ENCODE data around the gene SRSF10.

The SRSF10 gene

DNA sequence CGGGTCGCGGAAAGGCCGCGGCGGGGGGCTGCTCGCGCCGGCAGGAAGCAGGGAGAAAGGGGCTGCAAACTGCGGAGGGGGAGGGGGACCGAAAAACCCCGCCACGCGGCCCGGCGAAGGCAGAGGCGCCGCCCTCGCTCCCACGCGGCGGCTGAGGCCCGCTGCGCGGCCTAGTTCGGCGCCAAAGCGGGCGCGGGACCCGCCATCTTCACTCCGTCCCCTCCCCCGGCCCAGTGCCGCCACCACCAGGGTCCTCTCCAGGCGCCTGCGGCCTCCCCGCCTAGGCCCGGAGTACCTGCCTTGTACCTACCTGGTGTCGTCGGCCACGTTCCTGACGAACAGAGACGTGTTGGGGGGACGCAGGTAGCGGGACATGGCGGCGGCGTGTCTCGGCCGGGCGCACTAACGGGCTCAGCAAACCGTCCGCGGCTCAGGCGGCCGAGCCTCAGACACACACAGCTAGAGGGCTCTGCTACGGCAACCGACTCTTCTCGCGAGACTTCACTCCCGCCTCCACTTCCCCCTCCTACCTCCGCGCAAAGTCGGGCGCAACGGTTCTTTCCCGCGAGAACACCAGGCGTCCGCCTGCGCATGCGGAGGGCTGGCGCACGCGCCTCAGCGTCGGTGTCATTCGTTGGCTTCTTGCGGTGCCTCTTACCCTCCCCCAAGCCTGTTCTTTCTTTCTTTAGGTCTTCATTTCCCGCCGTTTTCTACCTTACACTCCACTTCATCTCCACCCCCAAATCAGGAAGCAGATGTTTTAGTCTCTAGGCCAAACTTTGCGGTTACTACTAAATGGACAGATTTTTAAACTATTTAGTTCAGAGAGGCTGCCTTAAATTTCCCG is at the start of gene SRSF10:
Gene SRSF10, minus strand, starts transcription at position 447 of the 847 bp plus-strand sequence. Its CDS starts 72 bp downstream, at position 375.
- H3K27me3 ChIP-seq (ENCODE audit: control insufficient read depth in 1 of 2, insufficient read depth in 2 of 2, low read length in 2 of 2): no peaks in the 10 kb centered on the region
- peak within 1 kb of the TSS; percentile 91 to 96 for H3K9ac ChIP-seq (ENCODE audit: low read depth in 1 of 2, low read length in 2 of 2)
- no peaks in the 10 kb centered on the region for H3K9me3 ChIP-seq (ENCODE audit: control insufficient read depth in 1 of 2, low read length in 2 of 2)
- H3K4me3 ChIP-seq (ENCODE audit: low read depth in 1 of 2, low read length in 2 of 2): peak within 1 kb of the TSS; percentile 81 to 85
- H3K4me1 ChIP-seq (ENCODE audit: control insufficient read depth in 1 of 2, insufficient read depth in 2 of 2, low read length in 2 of 2): peaks cover 31 to 36% of the 10 kb centered on the region in 2 donors
- H3K27ac ChIP-seq (ENCODE audit: low read depth, low read length): peak within 1 kb of the TSS; percentile 98
- peaks cover under 1 to 7% of the 10 kb centered on the region in 2 donors for H3K36me3 ChIP-seq (ENCODE audit: control insufficient read depth in 1 of 2, insufficient read depth in 2 of 2, low read length in 2 of 2)

DNA sequence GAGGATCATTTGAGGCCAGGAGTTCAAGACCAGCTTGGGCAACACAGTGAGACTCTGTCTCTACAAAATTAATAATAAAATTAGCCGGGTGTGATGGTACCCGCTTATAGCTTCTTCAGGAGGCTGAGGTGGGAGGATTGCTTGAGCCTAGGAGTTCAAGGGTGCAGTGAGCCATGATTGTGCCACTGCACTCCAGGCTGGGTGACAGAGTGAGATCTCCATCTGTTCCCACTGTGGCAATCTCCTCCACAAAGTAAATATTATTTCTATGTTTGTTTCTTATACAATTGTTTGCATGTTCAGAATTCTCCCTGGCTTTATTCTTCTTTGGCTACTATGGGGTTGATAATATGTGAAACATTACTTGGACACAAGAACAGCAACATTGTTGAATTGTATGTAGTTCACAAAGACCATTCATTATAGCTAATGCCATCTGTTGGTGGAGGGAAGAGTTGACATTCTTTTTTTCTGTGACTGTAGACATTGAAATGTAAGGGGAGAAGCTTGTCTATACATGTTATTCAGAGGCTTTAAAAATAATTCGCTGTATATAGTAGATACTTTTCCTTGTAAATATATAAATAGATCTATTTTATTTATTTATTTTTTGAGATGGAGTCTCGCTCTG is 47.8 kb upstream of the SRSF10 start:
- H3K27me3 ChIP-seq (ENCODE audit: control insufficient read depth in 1 of 2, insufficient read depth in 2 of 2, low read length in 2 of 2): no peaks in the 10 kb centered on the region
- no peaks in the 10 kb centered on the region for H3K9me3 ChIP-seq (ENCODE audit: control insufficient read depth in 1 of 2, low read length in 2 of 2)
- peaks cover 0 to 5% of the 10 kb centered on the region in 2 donors for H3K4me1 ChIP-seq (ENCODE audit: control insufficient read depth in 1 of 2, insufficient read depth in 2 of 2, low read length in 2 of 2)
- no peak overlapping the region for H3K4me3 ChIP-seq (ENCODE audit: low read depth in 1 of 2, low read length in 2 of 2)
- no peak overlapping the region for H3K9ac ChIP-seq (ENCODE audit: low read depth in 1 of 2, low read length in 2 of 2)
- H3K36me3 ChIP-seq (ENCODE audit: control insufficient read depth in 1 of 2, insufficient read depth in 2 of 2, low read length in 2 of 2): no peaks in the 10 kb centered on the region
- no peak overlapping the region for H3K27ac ChIP-seq (ENCODE audit: low read depth, low read length)

DNA sequence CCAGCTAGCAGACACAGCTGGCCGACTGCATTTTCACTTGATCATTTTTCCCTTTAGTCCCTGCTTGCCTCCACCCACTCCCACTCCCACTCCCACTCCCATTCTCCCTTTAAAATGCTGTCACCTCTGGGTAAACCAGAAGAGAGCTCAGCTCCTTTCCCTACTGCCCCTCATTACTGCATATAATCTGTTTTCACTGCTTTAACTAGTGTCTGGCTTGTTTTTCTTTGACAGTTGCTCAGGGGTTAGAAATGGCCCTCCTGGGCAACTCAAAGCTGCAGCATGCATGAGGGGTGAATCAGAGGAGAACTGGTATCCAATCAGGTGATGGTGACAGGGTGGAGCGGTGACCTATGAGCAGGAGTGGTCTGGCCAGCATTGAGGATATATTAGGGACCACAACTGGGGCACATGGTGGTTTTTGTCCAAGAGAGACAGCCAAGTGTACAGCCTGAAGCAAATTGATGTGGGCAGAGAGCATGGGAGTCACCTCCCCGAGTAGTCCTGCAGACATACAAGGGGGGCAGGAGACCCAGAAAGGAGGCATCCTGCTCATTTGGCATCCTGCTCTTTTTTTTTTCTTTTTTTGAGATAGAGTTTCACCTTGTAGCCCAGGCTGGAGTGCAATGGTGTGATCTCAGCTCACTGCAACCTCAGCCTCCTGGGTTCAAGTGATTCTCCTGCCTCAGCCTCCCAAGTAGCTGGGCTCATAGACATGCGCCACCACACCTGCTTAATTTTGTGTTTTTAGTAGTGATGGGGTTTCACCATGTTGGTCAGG is 42.6 kb upstream of the SRSF10 start:
- Histone ChIP-seq H3K4me1 (ENCODE audit: control insufficient read depth in 1 of 2, insufficient read depth in 2 of 2, low read length in 2 of 2) (peaks cover 35 to 39% of the 10 kb centered on the region in 2 donors), H3K27me3 (ENCODE audit: control insufficient read depth in 1 of 2, insufficient read depth in 2 of 2, low read length in 2 of 2) (no peaks in the 10 kb centered on the region), H3K36me3 (ENCODE audit: control insufficient read depth in 1 of 2, insufficient read depth in 2 of 2, low read length in 2 of 2) (no peaks in the 10 kb centered on the region), H3K9ac (ENCODE audit: low read depth in 1 of 2, low read length in 2 of 2) (no peak overlapping the region), H3K4me3 (ENCODE audit: low read depth in 1 of 2, low read length in 2 of 2) (peak overlapping the region in 1 of 2 donors; percentile 35), H3K27ac (ENCODE audit: low read depth, low read length) (no peak overlapping the region), H3K9me3 (ENCODE audit: control insufficient read depth in 1 of 2, low read length in 2 of 2) (no peaks in the 10 kb centered on the region)

DNA sequence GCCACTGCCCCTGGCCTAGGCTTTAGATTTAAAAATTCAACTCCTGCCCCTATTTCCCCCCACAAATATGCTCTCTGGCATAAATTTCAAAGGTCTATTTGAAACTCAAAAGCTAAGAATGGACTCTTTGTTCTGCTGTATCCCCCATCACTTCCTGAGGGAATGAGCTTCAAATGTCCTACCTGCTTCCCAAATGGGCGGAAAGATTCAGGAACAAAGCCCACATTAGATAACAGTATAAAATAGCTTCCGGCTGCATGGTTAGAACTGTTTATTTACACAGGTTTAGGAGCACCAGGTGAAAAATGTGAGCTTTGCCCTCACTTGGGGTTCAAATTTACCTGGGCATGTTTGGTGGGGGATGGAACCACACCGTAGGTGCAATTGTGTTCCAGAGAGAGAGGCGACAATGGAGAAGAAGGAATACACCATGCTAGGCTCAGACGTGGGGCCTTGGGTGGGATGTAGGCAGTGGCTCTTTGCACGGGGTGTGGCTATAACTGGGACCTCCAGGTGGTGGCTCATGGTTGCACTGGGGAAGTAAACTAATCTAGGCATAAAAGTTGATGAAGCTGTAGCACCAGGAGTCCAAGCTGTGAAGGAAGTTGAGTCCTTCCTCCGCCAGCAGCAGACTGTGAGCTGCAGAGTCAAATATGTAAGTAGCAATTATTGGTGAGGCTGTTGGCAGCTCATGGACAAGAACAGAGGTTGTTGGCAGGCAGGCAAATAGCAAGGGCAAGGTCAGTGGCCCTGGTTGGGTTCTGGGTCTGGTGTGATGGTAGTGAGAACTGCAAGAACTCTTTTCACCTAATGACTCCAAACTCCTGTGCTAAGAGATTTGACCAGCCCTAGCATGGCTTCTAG is 41.5 kb upstream of the SRSF10 start:
- no peaks in the 10 kb centered on the region for H3K27me3 ChIP-seq (ENCODE audit: control insufficient read depth in 1 of 2, insufficient read depth in 2 of 2, low read length in 2 of 2)
- peak overlapping the region; percentile 19 to 35 for H3K4me3 ChIP-seq (ENCODE audit: low read depth in 1 of 2, low read length in 2 of 2)
- H3K9ac ChIP-seq (ENCODE audit: low read depth in 1 of 2, low read length in 2 of 2): no peak overlapping the region
- peaks cover 35 to 42% of the 10 kb centered on the region in 2 donors for H3K4me1 ChIP-seq (ENCODE audit: control insufficient read depth in 1 of 2, insufficient read depth in 2 of 2, low read length in 2 of 2)
- H3K36me3 ChIP-seq (ENCODE audit: control insufficient read depth in 1 of 2, insufficient read depth in 2 of 2, low read length in 2 of 2): no peaks in the 10 kb centered on the region
- H3K27ac ChIP-seq (ENCODE audit: low read depth, low read length): peak overlapping the region; percentile 51
- no peaks in the 10 kb centered on the region for H3K9me3 ChIP-seq (ENCODE audit: control insufficient read depth in 1 of 2, low read length in 2 of 2)

DNA sequence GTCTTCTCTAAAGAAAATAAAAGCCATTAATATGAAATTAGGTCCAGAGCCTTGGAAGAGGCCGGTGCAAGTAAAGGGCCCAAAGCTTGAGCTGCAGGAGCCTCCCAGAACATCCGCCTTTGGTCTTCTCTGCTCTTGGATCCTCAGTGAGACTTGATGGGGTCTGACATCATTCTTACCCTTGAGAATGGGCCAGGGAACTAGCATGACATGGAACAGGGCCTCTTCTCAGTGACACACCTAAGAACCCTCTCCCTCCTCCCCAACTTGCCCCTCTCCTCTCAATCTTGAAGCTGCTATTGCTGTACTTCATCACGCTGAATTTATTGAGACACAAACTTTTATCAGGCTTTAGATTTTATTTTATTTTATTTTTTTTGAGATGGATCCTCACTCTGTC is 40.3 kb upstream of the SRSF10 start:
- no peak overlapping the region for H3K27ac ChIP-seq (ENCODE audit: low read depth, low read length)
- no peak overlapping the region for H3K9ac ChIP-seq (ENCODE audit: low read depth in 1 of 2, low read length in 2 of 2)
- H3K9me3 ChIP-seq (ENCODE audit: control insufficient read depth in 1 of 2, low read length in 2 of 2): no peaks in the 10 kb centered on the region
- no peaks in the 10 kb centered on the region for H3K27me3 ChIP-seq (ENCODE audit: control insufficient read depth in 1 of 2, insufficient read depth in 2 of 2, low read length in 2 of 2)
- H3K4me3 ChIP-seq (ENCODE audit: low read depth in 1 of 2, low read length in 2 of 2): no peak overlapping the region
- H3K36me3 ChIP-seq (ENCODE audit: control insufficient read depth in 1 of 2, insufficient read depth in 2 of 2, low read length in 2 of 2): no peaks in the 10 kb centered on the region
- H3K4me1 ChIP-seq (ENCODE audit: control insufficient read depth in 1 of 2, insufficient read depth in 2 of 2, low read length in 2 of 2): peaks cover 35 to 51% of the 10 kb centered on the region in 2 donors

DNA sequence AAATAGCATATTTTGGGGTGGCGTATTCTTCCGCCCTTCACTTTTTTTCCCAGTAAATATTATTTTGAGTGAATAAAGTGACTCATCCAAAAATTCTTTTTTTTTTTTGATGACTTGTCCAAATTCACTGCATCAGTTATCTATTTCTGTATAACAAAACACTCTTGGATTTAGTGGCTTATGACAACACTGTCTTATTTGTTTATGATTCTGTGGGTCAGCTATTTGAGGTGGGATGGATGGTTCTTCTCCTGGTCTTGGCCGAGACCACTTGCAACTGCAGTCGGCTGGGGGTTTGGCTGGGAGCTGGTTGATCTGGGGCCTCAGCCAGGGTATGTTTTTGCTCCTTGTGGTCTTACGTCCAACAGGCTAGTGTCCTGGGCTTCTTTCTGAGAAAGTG is 39.9 kb upstream of the SRSF10 start:
- Histone ChIP-seq H3K9me3 (ENCODE audit: control insufficient read depth in 1 of 2, low read length in 2 of 2) (no peaks in the 10 kb centered on the region), H3K27ac (ENCODE audit: low read depth, low read length) (no peak overlapping the region), H3K4me3 (ENCODE audit: low read depth in 1 of 2, low read length in 2 of 2) (no peak overlapping the region), H3K36me3 (ENCODE audit: control insufficient read depth in 1 of 2, insufficient read depth in 2 of 2, low read length in 2 of 2) (no peaks in the 10 kb centered on the region), H3K9ac (ENCODE audit: low read depth in 1 of 2, low read length in 2 of 2) (no peak overlapping the region), H3K27me3 (ENCODE audit: control insufficient read depth in 1 of 2, insufficient read depth in 2 of 2, low read length in 2 of 2) (no peaks in the 10 kb centered on the region), H3K4me1 (ENCODE audit: control insufficient read depth in 1 of 2, insufficient read depth in 2 of 2, low read length in 2 of 2) (peaks cover 35 to 54% of the 10 kb centered on the region in 2 donors)

DNA sequence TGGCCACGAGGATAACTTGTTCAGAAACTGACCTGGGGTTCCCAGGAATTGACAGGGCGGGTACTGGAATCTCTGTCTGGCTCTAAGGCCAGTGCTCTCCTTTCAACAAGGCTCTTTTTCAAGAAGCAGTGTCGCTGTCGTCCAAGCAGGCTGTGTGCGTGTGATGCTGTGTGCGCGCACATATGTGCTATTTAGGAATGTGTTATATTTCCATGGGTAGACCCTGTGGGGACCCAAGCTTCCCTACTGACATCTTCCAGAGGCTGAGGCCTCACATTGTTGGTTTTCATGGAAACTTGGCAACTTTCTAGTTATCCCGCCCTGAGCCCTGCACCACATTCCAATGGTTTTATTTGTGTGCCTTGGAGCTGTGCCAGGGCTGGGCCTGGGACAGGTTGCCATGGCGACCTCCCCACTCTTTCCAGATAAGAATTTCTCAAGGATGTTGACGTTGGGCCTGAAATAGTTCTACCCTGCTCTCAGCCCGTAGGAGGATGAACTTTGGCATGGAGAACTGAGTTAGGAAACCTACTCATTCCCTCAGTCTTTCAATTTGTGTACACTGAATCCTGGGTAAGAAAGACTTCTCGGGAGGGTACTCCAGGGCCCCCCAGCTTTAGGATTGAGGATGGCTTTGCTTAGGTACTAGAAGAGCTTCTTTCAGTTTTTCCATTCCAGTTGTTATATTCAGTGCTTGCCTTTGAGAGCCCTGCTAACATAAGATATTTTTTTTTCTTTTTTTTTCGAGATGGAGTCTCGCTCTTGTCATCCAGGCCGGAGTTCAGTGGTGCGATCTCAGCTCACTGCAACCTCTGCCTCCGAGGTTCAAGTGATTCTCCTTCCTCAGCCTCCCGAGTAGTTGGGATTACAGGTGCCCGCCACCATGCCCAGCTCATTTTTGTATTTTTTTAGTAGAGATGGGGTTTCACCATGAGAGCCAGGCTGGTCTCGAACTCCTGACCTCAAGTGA is 38.8 kb upstream of the SRSF10 start:
- no peaks in the 10 kb centered on the region for H3K9me3 ChIP-seq (ENCODE audit: control insufficient read depth in 1 of 2, low read length in 2 of 2)
- H3K9ac ChIP-seq (ENCODE audit: low read depth in 1 of 2, low read length in 2 of 2): peak overlapping the region; percentile 2 to 43
- H3K4me1 ChIP-seq (ENCODE audit: control insufficient read depth in 1 of 2, insufficient read depth in 2 of 2, low read length in 2 of 2): peaks cover 35 to 56% of the 10 kb centered on the region in 2 donors
- H3K27me3 ChIP-seq (ENCODE audit: control insufficient read depth in 1 of 2, insufficient read depth in 2 of 2, low read length in 2 of 2): no peaks in the 10 kb centered on the region
- H3K36me3 ChIP-seq (ENCODE audit: control insufficient read depth in 1 of 2, insufficient read depth in 2 of 2, low read length in 2 of 2): no peaks in the 10 kb centered on the region
- peak overlapping the region in 1 of 2 donors; percentile 32 for H3K4me3 ChIP-seq (ENCODE audit: low read depth in 1 of 2, low read length in 2 of 2)
- H3K27ac ChIP-seq (ENCODE audit: low read depth, low read length): peak overlapping the region; percentile 78

DNA sequence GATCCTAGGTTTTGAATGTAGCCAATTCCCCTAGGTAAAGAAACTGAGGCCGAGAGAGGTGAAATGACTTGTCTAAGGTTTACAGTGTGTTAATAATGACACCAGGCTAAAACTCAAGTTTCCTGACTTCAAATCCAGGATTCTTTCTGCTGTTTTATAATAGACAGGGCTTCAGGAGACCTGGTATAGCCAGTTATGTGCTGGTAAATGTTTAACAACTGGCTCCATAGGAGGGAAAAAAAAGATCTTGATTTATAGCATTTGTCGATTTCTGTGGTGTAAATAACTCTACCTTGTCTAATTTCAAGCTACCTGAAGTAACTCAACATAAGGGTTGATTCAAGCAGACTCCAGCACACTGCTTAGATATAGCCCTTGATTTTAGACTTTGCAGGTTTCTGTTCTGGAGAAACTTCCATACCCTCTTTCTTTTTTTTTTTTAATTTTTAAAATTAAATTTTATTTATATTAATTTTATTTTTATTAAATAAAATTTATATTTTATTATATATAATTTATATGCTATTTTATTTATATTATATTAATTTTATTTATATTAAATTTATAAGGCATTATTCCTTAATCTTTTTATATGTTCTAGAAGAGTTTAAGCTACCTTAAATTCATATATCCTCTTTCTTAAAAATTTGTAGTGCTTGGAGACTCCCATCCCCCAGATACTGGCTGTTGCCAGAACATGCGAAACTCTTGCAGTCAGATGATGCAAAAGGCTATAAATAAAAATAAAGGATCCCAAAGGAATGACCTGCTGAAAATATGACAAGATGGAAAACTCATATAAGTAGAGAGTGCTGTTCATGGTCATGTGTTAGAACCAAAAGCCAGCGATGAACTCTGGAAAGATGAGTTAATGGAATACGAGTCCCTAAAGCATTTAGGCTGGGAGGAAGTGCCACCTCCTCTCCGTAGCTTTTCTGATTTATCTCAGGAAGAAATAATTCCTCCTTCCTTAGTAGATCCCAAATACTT is 35.4 kb upstream of the SRSF10 start:
- Histone ChIP-seq H3K9ac (ENCODE audit: low read depth in 1 of 2, low read length in 2 of 2) (peak overlapping the region in 1 of 2 donors; percentile 3), H3K27me3 (ENCODE audit: control insufficient read depth in 1 of 2, insufficient read depth in 2 of 2, low read length in 2 of 2) (no peaks in the 10 kb centered on the region), H3K36me3 (ENCODE audit: control insufficient read depth in 1 of 2, insufficient read depth in 2 of 2, low read length in 2 of 2) (no peaks in the 10 kb centered on the region), H3K9me3 (ENCODE audit: control insufficient read depth in 1 of 2, low read length in 2 of 2) (no peaks in the 10 kb centered on the region), H3K27ac (ENCODE audit: low read depth, low read length) (no peak overlapping the region), H3K4me1 (ENCODE audit: control insufficient read depth in 1 of 2, insufficient read depth in 2 of 2, low read length in 2 of 2) (peaks cover 16 to 37% of the 10 kb centered on the region in 2 donors), H3K4me3 (ENCODE audit: low read depth in 1 of 2, low read length in 2 of 2) (no peak overlapping the region)

All from duodenal mucosa (tissue), 2 donors.